Bronchial epithelial cell (primary cell): Measurements from ENCODE around the gene MLPH. TPM values are rescaled to one million over a fixed set of nuclear protein-coding genes. Genes with fewer than 3 reads are reported as not detected.
A peak's percentile ranks its signal among the peaks of the same experiment; 100 is the strongest.

ENCODE experiments used
- DNase-seq: peaks from one replicate; pipeline ENCODE4 v3.0.0-alpha.2; 2010; ENCODE audit warnings: low read depth
- FAIRE-seq: peaks from 2 replicates; lab custom pipeline; 2011; peaks lifted over from hg19 to GRCh38; lab: Jason Lieb, UNC
- H3K27me3 ChIP-seq: 2 replicates; pipeline ENCODE4 v1.5.1; 2011; ENCODE audit warnings: low read length; ENCODE audit not compliant: control insufficient read depth, insufficient read depth
- H3K36me3 ChIP-seq: 2 replicates; pipeline ENCODE4 v1.5.1; 2011; ENCODE audit warnings: low read length; ENCODE audit not compliant: control insufficient read depth, insufficient read depth
- H3K4me3 ChIP-seq: 2 replicates; pipeline ENCODE4 v1.5.1; 2011; ENCODE audit warnings: mild to moderate bottlenecking, low read depth, low read length, control low read depth
- CTCF ChIP-seq: IDR thresholded peaks from 2 replicates; pipeline ENCODE4 v1.5.1; 2011; ENCODE audit warnings: mild to moderate bottlenecking, moderate library complexity, low read length, control low read depth, inconsistent platforms; ENCODE audit not compliant: insufficient read depth, severe bottlenecking
- total RNA-seq: library from RNA; depleted of rRNA; stranded (reverse); fragments of >200 nt; gene quantifications from 2 replicates; pipeline ENCODE4 v1.2.1, GENCODE V29; 2014

MLPH gene
- total RNA-seq, 1 donor from 2014 or later, result 6.6 TPM

- no peaks in the 10 kb centered on the region for H3K27me3 ChIP-seq
- DNase-seq, result no peak
- no peak for FAIRE-seq
- no peak overlapping the region for H3K4me3 ChIP-seq
- peaks cover 1% of the 10 kb centered on the region for H3K36me3 ChIP-seq
- TF ChIP-seq CTCF, result no peak
Measured at GRCh38 chr2:237524631-237525030, 37.6 kb downstream of the MLPH start.

GRCh38 chr2:237525559-237526157, 38.6 kb downstream of the MLPH start:
- no peak for DNase-seq
- no peak for FAIRE-seq
- no peaks in the 10 kb centered on the region for H3K27me3 ChIP-seq
- TF ChIP-seq CTCF, result no peak
- H3K4me3 ChIP-seq, result no peak overlapping the region
- H3K36me3 ChIP-seq, result peaks cover 1% of the 10 kb centered on the region

GRCh38 chr2:237527233-237527632, 40.2 kb downstream of the MLPH start:
- Histone ChIP-seq H3K4me3 (no peak overlapping the region), H3K27me3 (no peaks in the 10 kb centered on the region), H3K36me3 (peaks cover 1% of the 10 kb centered on the region)
- no peak for DNase-seq
- no peak for TF ChIP-seq CTCF
- no peak for FAIRE-seq

DNA sequence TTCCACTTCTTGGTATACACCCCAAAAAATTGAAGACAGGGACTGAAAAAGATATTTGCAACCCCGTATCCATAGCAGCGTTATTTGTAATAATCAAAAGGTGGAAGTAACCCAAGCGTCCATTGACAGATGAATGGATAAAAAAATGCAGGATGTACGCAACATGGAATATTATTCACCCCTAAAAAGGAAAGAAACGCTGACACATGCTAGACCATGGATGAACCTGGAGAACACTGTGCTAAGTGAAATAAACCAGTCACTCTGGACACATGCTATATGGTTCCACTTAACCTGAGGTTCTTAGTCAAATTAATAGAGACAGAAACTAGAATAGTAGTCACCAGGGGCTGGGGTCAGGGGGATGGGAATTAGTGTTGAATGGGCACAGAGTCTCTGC, 40.7 kb downstream of the MLPH start:
- no peaks in the 10 kb centered on the region for H3K27me3 ChIP-seq
- FAIRE-seq (no peak), DNase-seq (no peak)
- no peak overlapping the region for H3K4me3 ChIP-seq
- peaks cover 1% of the 10 kb centered on the region for H3K36me3 ChIP-seq
- no peak for TF ChIP-seq CTCF

GRCh38 chr2:237529452-237530402, 42.7 kb downstream of the MLPH start:
- FAIRE-seq (peak; percentile 28), DNase-seq (no peak)
- TF ChIP-seq CTCF, result no peak
- peaks cover 1% of the 10 kb centered on the region for H3K36me3 ChIP-seq
- H3K4me3 ChIP-seq, result no peak overlapping the region
- H3K27me3 ChIP-seq, result no peaks in the 10 kb centered on the region
